K562 (cell line): ENCODE measurements around the gene NT5C1B. TPM values are rescaled to one million over a fixed set of nuclear protein-coding genes. Genes with fewer than 3 reads are reported as not detected.

Experiments
- ATAC-seq: fragments of 200-7000 bp; cut with Tn5 transposase; 3 replicates; pipeline ENCODE4 v1.9.1; 2020; ENCODE audit warnings: moderate library complexity
- BruUV-seq: library from RNA; stranded (reverse); fragments of 400-500 nt; replicated peaks from 2 replicates; lab custom pipeline; 2021; lab: Mats Ljungman, UMichigan
- CTCF ChIA-PET: fragments of 300-600 bp; formaldehyde crosslinking; extraction: SDS; loops from one replicate; lab custom pipeline; 2021; ENCODE audit warnings: low intra/inter-chr PET ratio; lab: Yijun Ruan, JAX
- POLR2A ChIA-PET: fragments of 300-600, 350-650 bp; sonication (Branson Sonifier 250); formaldehyde crosslinking; extraction: SDS; loops from one replicate; lab custom pipeline; 2021; ENCODE audit warnings: antibody characterized with exemption, inconsistent platforms; lab: Yijun Ruan, JAX
- DNase-seq, 4 experiments: peaks; one replicate each; pipeline versions ENCODE4 v3.0.0 to v3.0.0-alpha.2; 2011 to 2018; ENCODE audit warnings: low spot score in 3 of 4, mixed read lengths in 3 of 4; ENCODE audit errors: extremely low read depth in 1 of 4
- FAIRE-seq: peaks from 2 replicates; lab custom pipeline; 2011; peaks lifted over from hg19 to GRCh38; lab: Jason Lieb, UNC
- H2AFZ ChIP-seq: 2 replicates; pipeline ENCODE4 v1.6.0; 2011; ENCODE audit warnings: low read depth, low read length, control low read depth, inconsistent platforms
- H3K27ac ChIP-seq: fragments of 200-600 bp; 3 replicates; pipeline ENCODE4 v1.8.0; 2011; ENCODE audit warnings: low read depth, mild to moderate bottlenecking, control low read depth, inconsistent platforms, low read length, moderate library complexity, mixed read lengths; ENCODE audit errors: extremely low read depth
- H3K27me3 ChIP-seq, 2 experiments: fragments of 300-600 bp in 1 of 2; 2 replicates in 1 of 2; 3 replicates in 1 of 2; pipeline versions ENCODE4 v1.6.0 to v1.8.0; 2011; ENCODE audit warnings: inconsistent platforms in 2 of 2, low read length in 2 of 2, mild to moderate bottlenecking in 1 of 2, mixed read lengths in 1 of 2, moderate library complexity in 1 of 2; ENCODE audit not compliant: control insufficient read depth in 2 of 2, insufficient read depth in 2 of 2
- H3K36me3 ChIP-seq: fragments of 300-600 bp; 3 replicates; pipeline ENCODE4 v1.8.0; 2011; ENCODE audit warnings: mild to moderate bottlenecking, low read length, inconsistent platforms; ENCODE audit not compliant: control insufficient read depth, insufficient read depth
- H3K4me1 ChIP-seq, 2 experiments: fragments of 200-600 bp in 1 of 2; replicated peaks in 1 of 2; 2 replicates in 1 of 2; 3 replicates in 1 of 2; pipeline versions ENCODE4 v1.5.1 to v1.8.0; 2011; ENCODE audit warnings: inconsistent platforms in 2 of 2, low read length in 2 of 2, mild to moderate bottlenecking in 1 of 2, mixed read lengths in 1 of 2, moderate library complexity in 1 of 2; ENCODE audit not compliant: control insufficient read depth in 2 of 2, insufficient read depth in 2 of 2
- H3K4me2 ChIP-seq: 2 replicates; pipeline ENCODE4 v1.6.1; 2011; ENCODE audit warnings: low read length, control low read depth, inconsistent platforms, mixed read lengths; ENCODE audit not compliant: insufficient read depth
- H3K4me3 ChIP-seq: fragments of 200-600 bp; sonication (generic), shearing (Covaris generic); 2 replicates; pipeline ENCODE4 v1.5.1; 2016; ENCODE audit warnings: control low read depth, inconsistent platforms
- H3K79me2 ChIP-seq: fragments of 200-600 bp; 3 replicates; pipeline ENCODE4 v1.8.0; 2011; ENCODE audit warnings: low read length, inconsistent platforms; ENCODE audit not compliant: control insufficient read depth, insufficient read depth
- H3K9ac ChIP-seq, 2 experiments: 2 replicates each; pipeline versions ENCODE4 v1.6.0 to v1.6.1; 2011; ENCODE audit warnings: low read depth in 2 of 2, low read length in 2 of 2, control low read depth in 1 of 2, inconsistent platforms in 1 of 2, mild to moderate bottlenecking in 1 of 2, mixed read lengths in 1 of 2; ENCODE audit not compliant: insufficient read depth in 1 of 2
- H3K9me1 ChIP-seq: one replicate; pipeline ENCODE4 v1.6.0; 2011; ENCODE audit warnings: inconsistent platforms, mild to moderate bottlenecking, low read length, moderate library complexity; ENCODE audit not compliant: control insufficient read depth, insufficient read depth
- H3K9me3 ChIP-seq: replicated peaks from 2 replicates; pipeline ENCODE4 v1.5.1; 2011; ENCODE audit warnings: low read depth, low read length, inconsistent platforms; ENCODE audit not compliant: control insufficient read depth, insufficient read depth
- H4K20me1 ChIP-seq: replicated peaks from 2 replicates; pipeline ENCODE4 v1.6.1; 2011; ENCODE audit warnings: low read length, inconsistent platforms, mixed read lengths; ENCODE audit not compliant: control insufficient read depth, insufficient read depth
- CBX5 ChIP-seq: IDR thresholded peaks from 2 replicates; pipeline ENCODE4 v1.6.1; 2014; ENCODE audit warnings: low read depth, borderline replicate concordance
- EGR1 ChIP-seq: fragments of 450-650 bp; conservative IDR thresholded peaks from 2 replicates; pipeline ENCODE4 v1.6.1; 2017; ENCODE audit warnings: mild to moderate bottlenecking
- ETS1 ChIP-seq: conservative IDR thresholded peaks from 2 replicates; pipeline ENCODE4 v1.6.1; 2011; ENCODE audit warnings: low read depth, mild to moderate bottlenecking, low read length; ENCODE audit not compliant: control insufficient read depth
- HDAC8 ChIP-seq: fragments of 450-650 bp; IDR thresholded peaks from 2 replicates; pipeline ENCODE4 v1.6.1; 2016; ENCODE audit warnings: mild to moderate bottlenecking, missing genetic modification characterization, moderate library complexity, missing compliant biosample characterization
- HNRNPUL1 ChIP-seq: fragments of 200-400 bp; formaldehyde crosslinking; IDR thresholded peaks from 2 replicates; pipeline ENCODE4 v1.6.1; 2017; ENCODE audit warnings: low read length
- IFI16 ChIP-seq: fragments of 250-450 bp; sonication (Bioruptor Pico); IDR thresholded peaks from 2 replicates; pipeline ENCODE4 v2.1.2; 2022; ENCODE audit warnings: mild to moderate bottlenecking, inconsistent platforms
- IRF2 ChIP-seq: sonication (generic); formaldehyde crosslinking; IDR thresholded peaks from 2 replicates; pipeline ENCODE4 v1.8.1; 2022; ENCODE audit warnings: mild to moderate bottlenecking, missing genetic modification reagents
- MXI1 ChIP-seq: IDR thresholded peaks from 2 replicates; pipeline ENCODE4 v1.6.1; 2011; ENCODE audit warnings: low read depth, mild to moderate bottlenecking, improper control_type of control experiment, low read length
- NCOR1 ChIP-seq: fragments of 450-650 bp; IDR thresholded peaks from 2 replicates; pipeline ENCODE4 v1.6.1; 2016; ENCODE audit warnings: mild to moderate bottlenecking, moderate library complexity
- NFE2 ChIP-seq: IDR thresholded peaks from 2 replicates; pipeline ENCODE4 v1.6.1; 2014; ENCODE audit warnings: antibody characterized with exemption, low read depth
- POLR2AphosphoS5 ChIP-seq: IDR thresholded peaks from 2 replicates; pipeline ENCODE4 v1.6.1; 2011; ENCODE audit warnings: mild to moderate bottlenecking, low read depth, low read length, moderate library complexity; ENCODE audit not compliant: control insufficient read depth, insufficient read depth
- POLR3A ChIP-seq: IDR thresholded peaks from 2 replicates; pipeline ENCODE4 v1.6.1; 2011; ENCODE audit warnings: borderline replicate concordance, mild to moderate bottlenecking, moderate library complexity; ENCODE audit not compliant: insufficient read length, insufficient read depth; ENCODE audit errors: extremely low read depth
- SAFB2 ChIP-seq: fragments of 200-400 bp; formaldehyde crosslinking; IDR thresholded peaks from 2 replicates; pipeline ENCODE4 v1.6.1; 2018; ENCODE audit warnings: borderline replicate concordance, low read length, low read depth, moderate library complexity; ENCODE audit not compliant: severe bottlenecking
- SAP30 ChIP-seq: fragments of 200-600 bp; sonication (generic); IDR thresholded peaks from 2 replicates; pipeline ENCODE4 v1.6.1; 2012; ENCODE audit warnings: borderline replicate concordance, low read depth, mild to moderate bottlenecking, moderate library complexity, low read length, control low read depth, inconsistent platforms; ENCODE audit not compliant: insufficient read depth, poor library complexity, severe bottlenecking
- ZNF551 ChIP-seq: fragments of 250-450 bp; sonication (Bioruptor Pico); IDR thresholded peaks from 2 replicates; pipeline ENCODE4 v1.5.0; 2021; ENCODE audit warnings: mild to moderate bottlenecking, moderate library complexity
- ZNF584 ChIP-seq: fragments of 200-800 bp; sonication (Bioruptor generic); IDR thresholded peaks from 2 replicates; pipeline ENCODE4 v1.6.1; 2016; ENCODE audit warnings: low read depth, mild to moderate bottlenecking, missing genetic modification characterization, missing compliant biosample characterization
- ZNF79 ChIP-seq: fragments of 250-450 bp; sonication (Bioruptor Pico); IDR thresholded peaks from 2 replicates; pipeline ENCODE4 v1.4.0; 2020; ENCODE audit warnings: low read depth, mild to moderate bottlenecking, moderate library complexity
- WGBS: fragments of 100-300 bp; shearing (Covaris generic); methylation state at CpG from one replicate; pipeline ENCODE4 v1.1.6; 2016; ENCODE audit warnings: low coverage, mixed read lengths; ENCODE audit not compliant: insufficient coverage; ENCODE audit errors: missing lambda C conversion rate; 5-methylcytosine and 5-hydroxymethylcytosine counted together
- in situ Hi-C: fragments of 300-500 bp; cut with MboI; formaldehyde crosslinking; loops from 4 replicates; pipeline ENCODE4 v1.15.0; 2018; ENCODE audit warnings: inconsistent platforms, mixed read lengths
- intact Hi-C: fragments of 100-400 bp; cut with micrococcal nuclease; formaldehyde crosslinking; loops from 2 replicates; pipeline ENCODE4 v1.14.2; 2022
- polyA plus RNA-seq, 8 experiments: library from polyadenylated mRNA; depleted of rRNA in 4 of 8; stranded (reverse) in 5 of 8; unstranded in 3 of 8; fragments of >200 nt; fragmentation: Nextera tagmentation in 2 of 8; fragmentation: Illumina TruSeq in 1 of 8; extraction: Ambion mirVana in 2 of 8; extraction: Trizol in 1 of 8; gene quantifications; 2 replicates each; pipeline versions ENCODE4 v1.2.1 to v1.2.3, GENCODE V29; 2011 to 2014; ENCODE audit warnings: inconsistent platforms in 1 of 8, missing spikeins in 1 of 8
- total RNA-seq, 7 experiments: library from RNA; depleted of rRNA in 6 of 7; stranded (reverse); fragments of >200 nt in 6 of 7; fragmentation: Illumina TruSeq in 2 of 7; extraction: Trizol in 2 of 7; gene quantifications; 2 replicates each; pipeline versions ENCODE4 v1.2.1 to v1.2.3, GENCODE V29; 2011 to 2021; ENCODE audit warnings: low replicate concordance in 1 of 7

Gene NT5C1B
- total and polyA plus RNA-seq, 9 of the 15 experiments (the other 6 are each of a cell fraction or from before 2014, with no cell fraction given) = 0.07 TPM; not detected in 8

DNA sequence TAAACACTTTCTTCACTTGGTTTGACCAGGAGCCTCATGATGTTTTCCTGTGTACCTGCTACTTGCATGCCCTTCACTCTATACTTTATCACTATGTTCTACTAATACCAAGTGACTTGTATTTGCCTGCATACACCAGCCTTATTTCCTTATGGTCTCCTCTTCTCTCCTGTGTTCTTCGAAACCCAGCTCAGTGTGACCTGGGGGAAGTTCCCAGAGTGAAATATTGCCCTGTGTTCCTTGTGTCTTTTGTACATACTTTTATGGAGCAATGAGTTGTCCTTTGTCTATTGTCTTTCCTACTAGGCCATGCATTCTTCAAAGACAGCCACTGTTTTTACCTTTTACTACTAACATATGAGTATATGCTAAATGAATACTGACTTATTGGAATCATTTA is 567 bp downstream of the NT5C1B start:
- POLR2A ChIA-PET = no interaction called here
- TF ChIP-seq NCOR1 (no peak), EGR1 (no peak)
- ATAC-seq = no peak
- Histone ChIP-seq H3K27me3 (peaks cover 3 to 15% of the 10 kb centered on the region in 2 experiments; a peak in 3 of 5 replicates), H3K4me3 (no peak overlapping the region), H2AFZ (no peak overlapping the region), H3K9me1 (no peaks in the 10 kb centered on the region), H4K20me1 (no peaks in the 10 kb centered on the region), H3K27ac (no peak overlapping the region), H3K36me3 (no peaks in the 10 kb centered on the region), H3K4me2 (no peak overlapping the region), H3K79me2 (no peaks in the 10 kb centered on the region), H3K9ac (no peak overlapping the region), H3K9me3 (no peaks in the 10 kb centered on the region), H3K4me1 (no peaks in the 10 kb centered on the region)
- FAIRE-seq = no peak
- in situ Hi-C loops (no loop called here), intact Hi-C loops (no loop called here)
- WGBS = 0% methylated on average over 1 of the region's 1 CpG
- DNase-seq = no peak
- no TSS peak for BruUV-seq
- CTCF ChIA-PET = no interaction called here

DNA sequence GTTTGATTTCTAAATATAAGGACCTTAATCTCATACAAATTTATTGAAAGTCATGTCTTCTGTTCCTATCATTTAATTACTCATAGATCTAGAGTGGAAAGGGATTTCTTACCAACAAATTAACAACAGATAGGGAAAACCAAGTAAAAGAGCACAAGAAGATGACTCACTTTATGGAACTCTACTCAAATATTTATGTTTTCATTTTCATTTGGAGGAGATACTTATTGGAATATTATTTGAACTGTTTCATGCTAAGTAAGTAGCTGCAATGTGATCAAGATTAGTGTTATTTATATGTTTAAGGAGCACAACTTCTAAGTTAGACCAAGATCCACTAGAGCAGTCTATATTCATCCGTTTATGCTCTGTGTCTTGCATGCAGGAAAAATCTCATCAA is 1.3 kb downstream of the NT5C1B start:
- in situ Hi-C loops = no loop called here
- FAIRE-seq = no peak
- WGBS = 0% methylated on average over 1 of the region's 1 CpG
- no peak for TF ChIP-seq POLR2AphosphoS5
- no peak for TF ChIP-seq IRF2
- TF ChIP-seq CBX5 = no peak
- TF ChIP-seq ZNF79 = no peak
- TF ChIP-seq ZNF584 = no peak
- TF ChIP-seq SAFB2 = no peak
- TF ChIP-seq NFE2 = no peak
- TF ChIP-seq HDAC8 (tag) = no peak
- no peak for TF ChIP-seq ETS1
- no peak for TF ChIP-seq SAP30
- TF ChIP-seq MXI1 = no peak
- no peak for TF ChIP-seq HNRNPUL1
- no peak for TF ChIP-seq IFI16 (CRISPR knock-in tag)
- no peak for TF ChIP-seq POLR3A
- TF ChIP-seq ZNF551 = no peak

More for the DNA sequence above, 1.3 kb downstream of the NT5C1B start:
- H3K36me3 ChIP-seq = no peaks in the 10 kb centered on the region
- no peak overlapping the region for H2AFZ ChIP-seq
- H3K4me1 ChIP-seq = no peaks in the 10 kb centered on the region
- POLR2A ChIA-PET = no interaction called here
- H3K4me3 ChIP-seq = no peak overlapping the region
- intact Hi-C loops = no loop called here
- BruUV-seq = no TSS peak
- H3K9me3 ChIP-seq = no peaks in the 10 kb centered on the region
- H3K9ac ChIP-seq = no peak overlapping the region
- H4K20me1 ChIP-seq = no peaks in the 10 kb centered on the region
- CTCF ChIA-PET = no interaction called here
- DNase-seq = no peak
- no peak overlapping the region for H3K4me2 ChIP-seq
- H3K79me2 ChIP-seq = no peaks in the 10 kb centered on the region
- peaks cover 3 to 17% of the 10 kb centered on the region in 2 experiments; a peak in 3 of 5 replicates for H3K27me3 ChIP-seq
- ATAC-seq = no peak
- H3K9me1 ChIP-seq = no peaks in the 10 kb centered on the region
- no peak overlapping the region for H3K27ac ChIP-seq
